ENCODE results near the gene PRDX6.

DNA sequence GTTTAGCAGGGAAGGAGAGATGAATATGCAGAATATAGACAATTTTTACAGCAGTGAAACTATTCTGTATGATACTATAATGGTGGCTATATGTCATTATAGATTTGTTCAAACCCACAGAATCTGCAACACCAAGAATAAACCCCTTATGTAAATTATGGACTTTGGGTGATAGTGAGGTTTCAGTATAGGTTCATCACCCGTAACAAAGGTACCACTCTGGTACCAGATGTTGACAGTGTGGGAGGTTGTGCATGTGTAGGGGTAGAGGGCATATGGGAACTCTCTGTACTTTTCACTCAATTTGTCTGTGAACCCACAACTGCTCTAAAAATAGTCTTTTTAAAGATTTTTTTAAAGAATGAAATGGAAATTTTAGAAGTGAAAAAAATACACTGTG lies 29.9 kb upstream of the PRDX6 start:
- TF ChIP-seq POLR2A (IDR thresholded peaks at IDR 0.05): no peak
- TF ChIP-seq, protein P1, sequence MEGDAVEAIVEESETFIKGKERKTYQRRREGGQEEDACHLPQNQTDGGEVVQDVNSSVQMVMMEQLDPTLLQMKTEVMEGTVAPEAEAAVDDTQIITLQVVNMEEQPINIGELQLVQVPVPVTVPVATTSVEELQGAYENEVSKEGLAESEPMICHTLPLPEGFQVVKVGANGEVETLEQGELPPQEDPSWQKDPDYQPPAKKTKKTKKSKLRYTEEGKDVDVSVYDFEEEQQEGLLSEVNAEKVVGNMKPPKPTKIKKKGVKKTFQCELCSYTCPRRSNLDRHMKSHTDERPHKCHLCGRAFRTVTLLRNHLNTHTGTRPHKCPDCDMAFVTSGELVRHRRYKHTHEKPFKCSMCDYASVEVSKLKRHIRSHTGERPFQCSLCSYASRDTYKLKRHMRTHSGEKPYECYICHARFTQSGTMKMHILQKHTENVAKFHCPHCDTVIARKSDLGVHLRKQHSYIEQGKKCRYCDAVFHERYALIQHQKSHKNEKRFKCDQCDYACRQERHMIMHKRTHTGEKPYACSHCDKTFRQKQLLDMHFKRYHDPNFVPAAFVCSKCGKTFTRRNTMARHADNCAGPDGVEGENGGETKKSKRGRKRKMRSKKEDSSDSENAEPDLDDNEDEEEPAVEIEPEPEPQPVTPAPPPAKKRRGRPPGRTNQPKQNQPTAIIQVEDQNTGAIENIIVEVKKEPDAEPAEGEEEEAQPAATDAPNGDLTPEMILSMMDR (IDR thresholded peaks at IDR 0.05): no peak
- no peak for TF ChIP-seq POLR2AphosphoS5 (IDR thresholded peaks at IDR 0.05)
- no peak for TF ChIP-seq EP300 (IDR thresholded peaks at IDR 0.05)

Data from upper lobe of left lung (tissue), 4 donors.